NCI-H1694 treated with DMSO at 0.1 percent for 48 hours (cell line): ENCODE measurements around the gene TSPAN11.

ENCODE experiments used
- DNase-seq: peaks from one replicate; lab custom pipeline; 2025; lab: John Stamatoyannopoulos, UW

The TSPAN11 gene

GRCh38 chr12:30911207-30911606 is 15.3 kb upstream of the TSPAN11 start:
- DNase-seq, result no peak

GRCh38 chr12:30913323-30913722 is 13.2 kb upstream of the TSPAN11 start:
- no peak for DNase-seq

- no peak for DNase-seq
Measured at GRCh38 chr12:30914986-30915591, 11.5 kb upstream of the TSPAN11 start.

GRCh38 chr12:30923057-30923456 is 3.5 kb upstream of the TSPAN11 start:
- DNase-seq, result no peak

GRCh38 chr12:30925607-30926242 is 823 bp upstream of the TSPAN11 start:
- DNase-seq, result no peak

- no peak for DNase-seq
Measured at GRCh38 chr12:30927222-30927611, 669 bp downstream of the TSPAN11 start.

- DNase-seq, result no peak
Measured at GRCh38 chr12:30928356-30929244, 2.1 kb downstream of the TSPAN11 start.

- no peak for DNase-seq
Measured at GRCh38 chr12:30930238-30930637, 3.7 kb downstream of the TSPAN11 start.

GRCh38 chr12:30930641-30931040 is 4.1 kb downstream of the TSPAN11 start:
- DNase-seq, result no peak

- DNase-seq, result no peak
Measured at GRCh38 chr12:30932881-30933280, 6.3 kb downstream of the TSPAN11 start.

GRCh38 chr12:30934811-30935210 is 8.3 kb downstream of the TSPAN11 start:
- no peak for DNase-seq

- DNase-seq, result no peak
Measured at GRCh38 chr12:30936036-30936435, 9.5 kb downstream of the TSPAN11 start.

- no peak for DNase-seq
Measured at GRCh38 chr12:30939234-30939633, 12.7 kb downstream of the TSPAN11 start.

- DNase-seq, result no peak
Measured at GRCh38 chr12:30942486-30942885, 15.9 kb downstream of the TSPAN11 start.

- no peak for DNase-seq
Measured at GRCh38 chr12:30942936-30943335, 16.4 kb downstream of the TSPAN11 start.

- no peak for DNase-seq
Measured at GRCh38 chr12:30945443-30946164, 19.1 kb downstream of the TSPAN11 start.

- no peak for DNase-seq
Measured at GRCh38 chr12:30952015-30952414, 25.5 kb downstream of the TSPAN11 start.

GRCh38 chr12:30953257-30953656 is 26.7 kb downstream of the TSPAN11 start:
- no peak for DNase-seq

GRCh38 chr12:30953951-30954751 is 27.6 kb downstream of the TSPAN11 start:
- DNase-seq, result no peak

GRCh38 chr12:30955214-30955613 is 28.7 kb downstream of the TSPAN11 start:
- no peak for DNase-seq

- DNase-seq, result no peak
Measured at GRCh38 chr12:30959110-30959710, 32.7 kb downstream of the TSPAN11 start.
